HL-60/S4 (cell line): ENCODE data around the gene USP17L26.
"Not testable (repeated sequence)": the region's sequence is repeated elsewhere in the genome, so short reads cannot be mapped to it uniquely, and the experiment has no call there.

Experiments
- in situ Hi-C: fragments of 300-500 bp; cut with MboI; formaldehyde crosslinking; loops from 2 replicates; pipeline ENCODE4 v1.14.3; 2022; ENCODE audit warnings: low sequenced_read_pairs

USP17L26 gene

GRCh38 chr4:9334358-9334757, at the start of gene USP17L26:
Gene USP17L26, plus strand, starts transcription at chr4:9334658. Its CDS starts 0 bp downstream, at chr4:9334658.
- in situ Hi-C loops: not testable (repeated sequence)

GRCh38 chr4:9324191-9324590, 10.3 kb upstream of the USP17L26 start:
- in situ Hi-C loops: not testable (repeated sequence)

- in situ Hi-C loops: not testable (repeated sequence)
Observed at GRCh38 chr4:9324865-9325264, 9.6 kb upstream of the USP17L26 start, which contains the start of gene USP17L24. Gene USP17L24, plus strand, starts transcription at chr4:9325165. Its CDS starts 0 bp downstream, at chr4:9325165.

GRCh38 chr4:9329611-9330010, 4.8 kb upstream of the USP17L26 start, which contains the start of gene USP17L25:
Gene USP17L25, plus strand, starts transcription at chr4:9329911. Its CDS starts 0 bp downstream, at chr4:9329911.
- in situ Hi-C loops: not testable (repeated sequence)

- in situ Hi-C loops: not testable (repeated sequence)
Observed at GRCh38 chr4:9339103-9339502, 4.6 kb downstream of the USP17L26 start, which contains the start of gene USP17L5. Gene USP17L5, plus strand, starts transcription at chr4:9339403. Its CDS starts 0 bp downstream, at chr4:9339403.

GRCh38 chr4:9343848-9344247, 9.4 kb downstream of the USP17L26 start, which contains the start of gene USP17L27:
Gene USP17L27, plus strand, starts transcription at chr4:9344148. Its CDS starts 0 bp downstream, at chr4:9344148.
- in situ Hi-C loops: not testable (repeated sequence)

- in situ Hi-C loops: not testable (repeated sequence)
Observed at GRCh38 chr4:9348593-9348992, 14.1 kb downstream of the USP17L26 start, which contains the start of gene USP17L28. Gene USP17L28, plus strand, starts transcription at chr4:9348893. Its CDS starts 0 bp downstream, at chr4:9348893.

- in situ Hi-C loops: not testable (repeated sequence)
Observed at GRCh38 chr4:9350866-9351265, 16.4 kb downstream of the USP17L26 start.

GRCh38 chr4:9353338-9353737, 18.9 kb downstream of the USP17L26 start, which contains the start of gene USP17L29:
Gene USP17L29, plus strand, starts transcription at chr4:9353638. Its CDS starts 0 bp downstream, at chr4:9353638.
- in situ Hi-C loops: not testable (repeated sequence)

GRCh38 chr4:9362829-9363228, 28.4 kb downstream of the USP17L26 start, which contains the start of gene USP17L30:
Gene USP17L30, plus strand, starts transcription at chr4:9363129. Its CDS starts 0 bp downstream, at chr4:9363129.
- in situ Hi-C loops: not testable (repeated sequence)

GRCh38 chr4:9379881-9380280, 45.4 kb downstream of the USP17L26 start:
- in situ Hi-C loops: not testable (repeated sequence)

GRCh38 chr4:9381012-9381534, 46.6 kb downstream of the USP17L26 start:
- in situ Hi-C loops: not testable (repeated sequence)

GRCh38 chr4:9384126-9384525, 49.7 kb downstream of the USP17L26 start:
- in situ Hi-C loops: no loop called here
